Skeletal muscle cell (primary cell): ENCODE data around the gene PPM1B.
"Not testable (repeated sequence)": the region's sequence is repeated elsewhere in the genome, so short reads cannot be mapped to it uniquely, and the experiment has no call there.

Experiments used
- DNase-seq: peaks from one replicate; pipeline ENCODE4 v3.0.0-alpha.2; 2010; ENCODE audit warnings: low read depth
- H3K4me3 ChIP-seq: 2 replicates; pipeline ENCODE4 v1.5.1; 2011; ENCODE audit warnings: low read depth, mild to moderate bottlenecking, control low read depth, low read length, moderate library complexity

PPM1B gene

DNA sequence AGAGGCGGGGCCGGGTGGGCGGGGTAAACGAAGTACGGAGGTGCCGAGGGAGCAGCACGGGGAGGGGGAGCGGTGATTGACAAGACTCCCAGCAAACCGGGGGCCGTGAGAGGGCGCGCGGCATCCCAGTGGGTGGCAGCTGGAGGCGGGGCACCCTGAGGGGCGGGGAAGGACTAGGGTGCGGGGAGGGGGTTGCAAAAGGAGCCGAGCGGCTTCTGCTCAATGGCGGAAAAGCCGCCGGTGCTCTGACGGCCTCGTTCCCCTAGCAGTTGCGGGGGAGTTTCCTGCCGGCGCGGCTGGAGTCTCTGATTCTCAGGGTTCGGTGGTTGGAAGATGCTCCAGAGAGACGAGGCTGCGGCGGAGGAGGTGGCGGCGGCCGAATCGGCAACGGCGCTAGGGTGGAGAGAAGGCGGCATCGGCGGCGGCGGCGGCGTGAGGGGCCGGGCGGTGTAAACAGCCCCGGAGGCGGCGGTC is at the start of gene PPM1B:
PPM1B (plus strand) TSS at position 195 of the 474 bp plus-strand sequence. CDS start 32,325 bp downstream, outside the sequence.
- DNase-seq: no peak
- H3K4me3 ChIP-seq: peak within 1 kb of the TSS; percentile 77

- DNase-seq: no peak
- no peak overlapping the region for H3K4me3 ChIP-seq
Observed at GRCh38 chr2:44119878-44120277, 48.8 kb upstream of the PPM1B start.

DNA sequence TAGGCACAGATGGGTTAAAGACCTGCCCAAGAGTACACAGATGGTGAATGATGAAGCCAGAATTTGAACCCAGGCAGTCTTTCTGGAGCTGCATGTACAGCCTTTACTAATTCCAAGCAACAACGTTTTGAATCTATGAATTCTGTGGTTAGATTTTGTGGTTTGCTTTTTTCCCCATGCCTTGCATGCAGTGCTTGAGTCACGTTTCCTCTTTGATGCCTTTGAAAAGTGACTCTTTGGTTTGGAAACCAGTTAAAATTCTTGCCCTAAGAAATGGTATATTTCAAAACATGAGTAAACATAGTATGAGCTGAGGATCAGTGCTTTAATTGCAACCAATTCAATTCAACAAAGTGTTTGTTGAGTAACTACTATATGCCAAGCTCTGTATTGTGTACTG is 48.2 kb upstream of the PPM1B start:
- no peak overlapping the region for H3K4me3 ChIP-seq
- DNase-seq: peak; percentile 49

- no peak overlapping the region for H3K4me3 ChIP-seq
- no peak for DNase-seq
Observed at GRCh38 chr2:44121899-44122298, 46.8 kb upstream of the PPM1B start.

GRCh38 chr2:44124500-44124899 is 44.2 kb upstream of the PPM1B start:
- no peak overlapping the region for H3K4me3 ChIP-seq
- DNase-seq: no peak

GRCh38 chr2:44126106-44126797 is 42.4 kb upstream of the PPM1B start:
- no peak overlapping the region for H3K4me3 ChIP-seq
- DNase-seq: no peak

GRCh38 chr2:44130441-44130840 is 38.2 kb upstream of the PPM1B start:
- no peak overlapping the region for H3K4me3 ChIP-seq
- DNase-seq: no peak

DNA sequence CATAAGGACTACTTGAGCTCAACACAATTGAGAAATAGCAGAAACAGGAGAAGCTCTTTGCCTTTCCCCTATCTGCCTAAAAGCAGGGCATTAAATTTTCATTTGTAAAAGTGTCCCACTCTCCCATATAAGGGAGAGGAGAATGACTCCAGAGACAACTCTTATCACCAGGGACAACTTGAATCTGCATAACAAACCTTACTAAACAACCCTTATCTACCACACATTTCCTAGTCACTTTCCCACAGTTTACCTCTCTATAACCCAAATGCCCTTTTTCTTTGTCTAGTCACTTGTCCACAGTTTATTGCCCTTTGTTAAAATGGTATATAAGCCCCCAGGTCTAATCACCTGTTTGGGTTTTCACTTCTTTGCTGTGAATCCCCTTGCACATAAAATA is 37.5 kb upstream of the PPM1B start:
- no peak for DNase-seq
- no peak overlapping the region for H3K4me3 ChIP-seq

- not testable (repeated sequence) for DNase-seq, H3K4me3 ChIP-seq
Observed at GRCh38 chr2:44133602-44134001, 35.1 kb upstream of the PPM1B start.

GRCh38 chr2:44134848-44135247 is 33.8 kb upstream of the PPM1B start:
- H3K4me3 ChIP-seq: no peak overlapping the region
- no peak for DNase-seq

DNA sequence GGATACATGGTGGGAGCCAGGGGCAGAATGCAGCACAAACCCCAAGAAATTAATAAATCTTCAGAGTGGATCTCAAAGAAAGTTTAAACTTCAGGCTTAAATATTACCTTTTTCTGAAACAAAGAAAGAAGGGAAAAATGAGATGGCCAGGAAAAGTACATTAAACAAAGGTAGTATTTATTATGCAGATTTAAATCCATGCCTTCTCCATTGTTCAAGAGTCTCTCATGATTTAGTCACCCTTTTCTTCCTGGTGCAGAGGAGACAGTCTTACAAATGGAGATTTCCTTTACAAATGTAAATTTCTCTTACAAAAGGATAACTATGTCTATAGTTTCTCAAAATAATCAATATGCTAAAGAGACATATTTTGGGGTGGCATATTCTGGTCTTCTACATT is 33.4 kb upstream of the PPM1B start:
- no peak overlapping the region for H3K4me3 ChIP-seq
- no peak for DNase-seq

DNA sequence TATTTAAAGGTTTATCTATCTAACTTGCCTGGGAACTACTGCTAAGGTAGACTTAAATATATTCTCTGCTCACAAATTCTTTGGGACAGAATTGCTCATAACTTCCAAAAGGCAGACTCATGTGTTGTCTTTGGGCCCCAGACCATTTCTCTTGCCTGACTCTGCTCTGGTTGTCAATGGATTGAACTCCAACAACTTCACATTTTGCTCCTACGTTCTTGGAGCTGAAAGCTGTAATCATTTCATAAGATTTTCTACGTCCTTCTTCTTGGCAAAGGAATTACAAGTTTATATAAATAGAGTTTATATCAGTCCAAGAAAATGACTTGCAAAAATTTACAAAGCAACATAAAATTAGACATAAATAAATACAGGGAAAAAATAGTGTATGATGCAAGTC is 32.9 kb upstream of the PPM1B start:
- H3K4me3 ChIP-seq: no peak overlapping the region
- no peak for DNase-seq

- DNase-seq: no peak
- no peak overlapping the region for H3K4me3 ChIP-seq
Observed at GRCh38 chr2:44136252-44136651, 32.4 kb upstream of the PPM1B start.

- DNase-seq: no peak
- H3K4me3 ChIP-seq: no peak overlapping the region
Observed at GRCh38 chr2:44137048-44137447, 31.6 kb upstream of the PPM1B start.

DNA sequence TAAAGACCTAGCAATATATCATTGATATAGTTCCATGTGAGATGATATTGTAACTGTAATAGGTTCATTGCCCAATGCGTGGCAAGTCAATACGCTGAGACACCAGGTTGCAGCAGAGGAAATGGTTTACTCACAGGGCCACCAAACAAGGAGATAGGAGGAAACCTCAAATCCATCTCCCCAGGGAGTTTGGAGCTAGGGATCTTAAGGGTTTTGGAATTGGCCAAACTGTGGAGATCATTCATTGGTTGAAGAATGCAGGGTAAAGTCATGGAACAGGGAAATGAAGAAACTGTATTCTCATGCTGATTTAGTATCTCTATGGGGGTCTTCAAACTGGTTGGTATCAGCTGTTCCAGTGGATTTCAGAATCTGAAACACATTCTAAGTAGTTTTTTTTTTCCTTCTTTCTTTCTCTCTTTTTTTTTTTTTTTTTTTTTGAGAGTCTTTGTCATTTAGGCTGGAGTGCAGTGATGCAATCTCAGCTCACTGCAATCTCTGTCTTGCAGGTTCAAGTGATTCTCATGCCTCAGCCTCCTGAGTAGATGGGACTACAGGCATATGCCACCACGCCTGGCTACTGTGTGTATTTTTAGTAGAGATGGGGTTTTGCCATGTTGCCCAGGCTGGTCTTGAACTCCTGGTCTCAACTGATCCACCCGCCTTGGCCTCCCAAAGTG is 30.7 kb upstream of the PPM1B start:
- DNase-seq: no peak
- no peak overlapping the region for H3K4me3 ChIP-seq

DNA sequence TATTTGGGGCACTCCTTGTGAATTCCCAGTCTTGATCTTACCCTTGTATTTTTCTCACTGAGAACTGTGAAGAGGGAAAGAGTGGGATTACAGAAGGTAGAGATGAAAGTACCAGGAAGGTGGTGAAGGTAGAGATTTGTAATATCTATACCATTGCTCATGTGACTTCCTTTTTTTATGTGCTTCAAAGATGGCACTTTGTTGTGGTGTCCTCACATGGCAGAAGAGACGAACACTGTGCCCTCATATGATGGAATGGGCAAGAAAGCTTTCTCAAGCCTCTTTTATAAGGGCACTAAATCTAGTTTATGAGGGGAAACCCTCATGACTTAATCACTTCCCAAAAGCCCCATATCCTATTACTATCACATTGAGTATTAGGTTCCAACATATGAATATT is 28.9 kb upstream of the PPM1B start:
- DNase-seq: no peak
- no peak overlapping the region for H3K4me3 ChIP-seq

- DNase-seq: no peak
- H3K4me3 ChIP-seq: no peak overlapping the region
Observed at GRCh38 chr2:44142306-44142705, 26.4 kb upstream of the PPM1B start.

GRCh38 chr2:44143701-44144100 is 25.0 kb upstream of the PPM1B start:
- no peak overlapping the region for H3K4me3 ChIP-seq
- DNase-seq: no peak

- H3K4me3 ChIP-seq: no peak overlapping the region
- no peak for DNase-seq
Observed at GRCh38 chr2:44148999-44149398, 19.7 kb upstream of the PPM1B start.

GRCh38 chr2:44150473-44150872 is 18.2 kb upstream of the PPM1B start:
- no peak overlapping the region for H3K4me3 ChIP-seq
- DNase-seq: no peak
